ENCODE data around the gene DARS2. TPM values are rescaled to one million over a fixed set of nuclear protein-coding genes. Genes with fewer than 3 reads are reported as not detected.
A peak's percentile ranks its signal among the peaks of the same experiment; 100 is the strongest.

DARS2 gene
- total and polyA plus RNA-seq, 3 experiments from 2014 or later = 9.4 to 42.5 (median 39.4) TPM

DNA sequence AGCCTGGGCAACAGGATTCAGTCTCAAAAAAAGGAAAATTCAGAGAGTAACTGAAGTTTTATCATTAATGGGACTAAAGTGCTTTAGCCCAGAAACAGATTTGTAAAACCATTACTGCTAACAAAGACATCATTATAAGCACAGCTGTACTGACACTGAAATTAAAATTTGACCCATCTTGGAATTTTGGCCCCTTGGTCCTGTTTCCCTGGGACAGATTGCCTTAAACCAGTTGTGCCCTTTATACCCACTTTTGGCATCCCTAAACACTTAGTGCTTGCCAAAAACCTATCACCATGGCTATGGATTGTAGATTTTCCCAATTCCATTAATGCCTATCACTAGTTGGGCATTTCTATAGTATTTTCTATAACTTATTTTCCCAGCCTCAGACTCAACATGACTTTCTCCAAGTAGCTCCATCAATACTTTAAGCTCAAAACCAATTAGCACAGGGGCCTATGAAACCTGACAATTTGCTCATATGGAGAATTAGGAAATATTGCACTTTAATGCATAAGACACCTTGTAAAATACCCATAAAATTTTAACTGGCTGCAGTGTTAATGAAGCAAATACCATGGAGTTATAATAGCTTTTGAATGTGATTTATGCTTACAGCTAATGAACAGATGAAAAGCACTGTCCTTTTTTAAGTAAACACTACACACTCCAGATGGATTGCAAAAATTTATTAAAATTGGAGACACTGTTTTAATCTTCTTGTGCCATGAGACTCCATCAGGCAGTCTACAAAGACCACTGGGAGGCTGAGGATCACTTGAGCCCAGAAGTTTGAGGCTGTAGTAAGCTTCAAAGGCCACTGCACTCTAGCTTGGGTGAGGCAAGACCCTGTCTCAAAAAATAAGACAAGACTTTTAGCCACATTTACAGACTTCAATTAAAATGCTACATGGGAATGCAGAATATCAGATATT lies 39.0 kb downstream of the DARS2 start:
- peaks cover 4 to 73% (median 19%) of the 10 kb centered on the region in 3 donors for H3K36me3 Mint-ChIP-seq
- Histone ChIP-seq H3K27ac (ENCODE audit: low read depth, low read length) (no peak overlapping the region), H3K4me1 (ENCODE audit: insufficient read depth, low read length) (peaks cover 28% of the 10 kb centered on the region), H3K9me3 (ENCODE audit: low read length) (no peaks in the 10 kb centered on the region), H3K4me3 (ENCODE audit: low read length) (no peak overlapping the region), H3K36me3 (ENCODE audit: insufficient read depth, low read length) (peaks cover 40% of the 10 kb centered on the region), H3K27me3 (ENCODE audit: insufficient read depth, low read length, poor library complexity, severe bottlenecking) (no peaks in the 10 kb centered on the region)
- H3K4me3 Mint-ChIP-seq = peak overlapping the region; percentile 12 to 96 (median 38)
- H3K27me3 Mint-ChIP-seq = peaks cover 0 to 2% of the 10 kb centered on the region in 2 donors
- H3K27ac Mint-ChIP-seq = peak overlapping the region; percentile 9 to 96 (median 92)
- POLR2A ChIA-PET = interaction anchor here (0.5 kb wide), 1 partner anchor 8 kb away, joined by 3 read pairs; no protein-coding TSS in a partner anchor
- DNase-seq = no peak
- H3K4me1 Mint-ChIP-seq = peaks cover 41 to 56% (median 55%) of the 10 kb centered on the region in 3 donors
- H3K9me3 Mint-ChIP-seq = no peaks in the 10 kb centered on the region
- CTCF ChIA-PET = interaction anchor here (1.0 kb wide), 1 partner anchor 38 kb away, joined by 3 read pairs; no protein-coding TSS in a partner anchor

DNA sequence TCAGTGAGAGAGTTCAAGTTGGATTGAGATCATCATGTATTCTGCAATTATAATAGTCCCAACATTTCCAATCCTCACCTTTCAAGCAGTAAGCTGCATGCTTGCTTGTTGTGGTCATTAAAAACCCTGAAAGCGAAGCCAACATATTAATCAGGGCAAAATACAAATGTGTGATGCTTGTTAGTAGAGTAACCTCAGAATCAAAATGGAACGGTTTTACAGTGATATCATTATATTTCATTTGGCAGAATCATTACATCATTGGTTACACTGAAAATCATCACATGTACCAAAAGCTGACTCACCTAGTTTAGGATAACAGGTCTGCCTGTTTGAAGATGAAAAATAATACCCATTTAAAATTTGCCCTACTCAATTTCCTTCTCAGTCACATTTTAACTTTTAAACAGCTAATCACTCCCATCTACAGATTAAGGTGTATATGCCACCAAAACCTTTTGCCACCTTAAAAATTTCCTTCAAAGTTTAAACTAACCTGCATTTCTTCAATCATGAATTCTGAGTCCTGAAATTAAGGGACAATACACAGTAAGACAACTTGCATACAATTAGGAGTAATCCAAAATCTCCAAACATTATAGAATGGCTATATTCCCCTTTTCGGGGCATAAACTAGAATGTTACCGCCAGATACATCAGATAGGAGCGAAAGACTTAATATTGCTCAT lies 39.9 kb downstream of the DARS2 start:
- peaks cover 40% of the 10 kb centered on the region for H3K36me3 ChIP-seq (ENCODE audit: insufficient read depth, low read length)
- ChIA-PET CTCF (interaction anchor here (0.8 to 1.7 kb wide), 3 partner anchors 19 to 40 kb away, joined by 3 to 4 read pairs (median 3); partner anchors contain the start of genes CENPL and DARS2), POLR2A (interaction anchor here (0.6 kb wide), 1 partner anchor 160 kb away, joined by 3 read pairs; no protein-coding TSS in a partner anchor)
- H3K4me1 ChIP-seq (ENCODE audit: insufficient read depth, low read length) = peaks cover 35% of the 10 kb centered on the region
- H3K4me3 ChIP-seq (ENCODE audit: low read length) = no peak overlapping the region
- Mint-ChIP-seq H3K4me1 (peaks cover 49 to 64% (median 64%) of the 10 kb centered on the region in 3 donors), H3K27me3 (peaks cover 0 to 2% of the 10 kb centered on the region in 2 donors), H3K27ac (peak overlapping the region in 7 of 8 donors; percentile 9 to 96 (median 93)), H3K4me3 (peak overlapping the region; percentile 64 to 96 (median 92)), H3K9me3 (no peaks in the 10 kb centered on the region), H3K36me3 (peaks cover 4 to 73% (median 19%) of the 10 kb centered on the region in 3 donors)
- DNase-seq = no peak
- no peak overlapping the region for H3K27ac ChIP-seq (ENCODE audit: low read depth, low read length)
- H3K9me3 ChIP-seq (ENCODE audit: low read length) = no peaks in the 10 kb centered on the region
- no peaks in the 10 kb centered on the region for H3K27me3 ChIP-seq (ENCODE audit: insufficient read depth, low read length, poor library complexity, severe bottlenecking)

DNA sequence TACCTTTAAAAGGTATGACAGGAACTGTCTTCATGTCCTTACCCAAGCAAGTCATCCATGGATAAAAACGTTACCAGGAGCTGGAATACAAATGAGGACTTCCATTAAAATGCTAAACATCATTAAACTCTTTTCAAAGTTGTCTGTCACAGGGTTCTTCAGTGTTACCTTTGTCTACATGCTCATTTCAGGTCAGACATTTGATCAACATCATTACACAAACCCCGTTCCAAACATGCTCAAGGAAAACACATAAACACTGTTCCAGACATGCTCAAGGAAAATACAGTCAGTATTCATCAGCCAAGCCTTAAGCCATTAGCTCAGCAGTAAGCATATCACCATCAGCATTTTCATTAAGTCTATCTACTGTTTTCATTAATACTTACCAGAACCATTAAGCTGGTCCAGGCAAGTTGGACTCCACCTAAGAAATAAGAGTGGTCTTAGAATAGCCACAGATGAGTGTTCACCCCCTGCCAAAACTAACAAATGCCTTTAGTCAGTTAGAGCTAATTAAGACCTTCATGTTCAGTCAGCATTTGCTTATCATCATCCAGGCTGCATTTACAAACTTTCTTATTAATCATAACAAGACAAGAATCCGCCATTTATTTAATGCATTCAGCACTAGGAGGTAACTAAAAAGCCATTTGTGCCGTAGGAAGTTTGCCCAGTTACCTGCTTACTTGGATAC lies 41.1 kb downstream of the DARS2 start:
- Mint-ChIP-seq H3K9me3 (no peaks in the 10 kb centered on the region), H3K27me3 (peaks cover 0 to 2% of the 10 kb centered on the region in 2 donors), H3K27ac (peak overlapping the region; percentile 85 to 96 (median 94)), H3K4me3 (peak overlapping the region; percentile 83 to 96 (median 92)), H3K4me1 (peaks cover 60 to 77% (median 77%) of the 10 kb centered on the region in 3 donors), H3K36me3 (peaks cover 4 to 70% (median 23%) of the 10 kb centered on the region in 3 donors)
- Histone ChIP-seq H3K36me3 (ENCODE audit: insufficient read depth, low read length) (peaks cover 40% of the 10 kb centered on the region), H3K27ac (ENCODE audit: low read depth, low read length) (peak overlapping the region; percentile 91), H3K27me3 (ENCODE audit: insufficient read depth, low read length, poor library complexity, severe bottlenecking) (no peaks in the 10 kb centered on the region), H3K4me3 (ENCODE audit: low read length) (peak overlapping the region; percentile 88), H3K9me3 (ENCODE audit: low read length) (no peaks in the 10 kb centered on the region), H3K4me1 (ENCODE audit: insufficient read depth, low read length) (peaks cover 48% of the 10 kb centered on the region)
- ChIA-PET POLR2A (interaction anchor here (0.6 to 1.0 kb wide), 2 partner anchors 11 to 41 kb away, joined by 3 to 4 read pairs; partner anchors contain the start of genes CENPL and DARS2), CTCF (interaction anchor here (1.7 kb wide), 1 partner anchor 41 kb away, joined by 3 read pairs; the partner anchor contains the start of genes CENPL and DARS2)
- no peak for DNase-seq

GRCh38 chr1:173866413-173867115 lies 42.1 kb downstream of the DARS2 start:
- peaks cover 40% of the 10 kb centered on the region for H3K36me3 ChIP-seq (ENCODE audit: insufficient read depth, low read length)

DNA sequence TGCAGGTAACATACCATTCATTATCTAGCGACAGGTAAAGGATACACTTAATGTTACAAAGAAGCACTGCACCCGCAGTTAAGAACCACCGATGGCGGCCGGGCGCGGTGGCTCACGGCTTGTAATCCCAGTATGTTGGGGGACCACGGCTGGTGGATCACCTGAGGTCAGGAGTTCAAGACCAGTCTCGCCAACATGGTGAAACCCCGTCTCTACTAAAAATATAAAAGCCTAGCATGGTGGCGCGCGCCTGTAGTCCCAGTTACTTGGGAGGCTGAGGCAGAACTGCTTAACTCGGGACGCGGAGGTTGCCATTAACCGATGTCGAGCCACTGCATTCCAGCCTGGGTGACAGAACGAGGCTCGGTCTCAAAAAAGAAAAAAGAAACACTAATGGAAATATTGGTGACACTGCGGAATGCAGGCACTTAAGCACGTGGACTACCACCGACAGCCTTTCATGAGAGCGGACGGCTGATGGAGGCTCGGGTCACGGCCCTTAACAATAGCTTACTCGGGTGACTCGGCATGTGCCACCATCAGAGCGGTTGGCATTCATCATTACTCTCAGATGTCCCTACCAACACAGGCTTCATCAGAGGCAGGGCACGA lies 42.8 kb downstream of the DARS2 start:
- H3K4me1 Mint-ChIP-seq = peaks cover 68 to 86% (median 84%) of the 10 kb centered on the region in 3 donors
- CTCF ChIA-PET = interaction anchor here (1.9 kb wide), 1 partner anchor 16 kb away, joined by 4 read pairs; no protein-coding TSS in a partner anchor
- Histone ChIP-seq H3K9me3 (ENCODE audit: low read length) (no peaks in the 10 kb centered on the region), H3K27me3 (ENCODE audit: insufficient read depth, low read length, poor library complexity, severe bottlenecking) (no peaks in the 10 kb centered on the region), H3K4me3 (ENCODE audit: low read length) (peak overlapping the region; percentile 88), H3K4me1 (ENCODE audit: insufficient read depth, low read length) (peaks cover 61% of the 10 kb centered on the region), H3K36me3 (ENCODE audit: insufficient read depth, low read length) (peaks cover 40% of the 10 kb centered on the region), H3K27ac (ENCODE audit: low read depth, low read length) (peak overlapping the region; percentile 91)
- peak in 2 of 5 donors; percentile 19 to 37 for DNase-seq
- POLR2A ChIA-PET = interaction anchor here (1.0 to 2.5 kb wide), 5 partner anchors 23 to 390 kb away, joined by 4 to 17 read pairs (median 15); partner anchors contain the start of genes CENPL, DARS2, KLHL20 and PRDX6
- peaks cover 4 to 67% (median 26%) of the 10 kb centered on the region in 3 donors for H3K36me3 Mint-ChIP-seq
- peaks cover 0 to 2% of the 10 kb centered on the region in 2 donors for H3K27me3 Mint-ChIP-seq
- H3K4me3 Mint-ChIP-seq = peak overlapping the region; percentile 88 to 97 (median 95)
- H3K27ac Mint-ChIP-seq = peak overlapping the region; percentile 66 to 99 (median 94)
- H3K9me3 Mint-ChIP-seq = no peaks in the 10 kb centered on the region

More at GRCh38 chr1:173866413-173867115, 42.1 kb downstream of the DARS2 start:
- Mint-ChIP-seq H3K4me3 (peak overlapping the region; percentile 88 to 97 (median 95)), H3K9me3 (no peaks in the 10 kb centered on the region), H3K36me3 (peaks cover 4 to 71% (median 26%) of the 10 kb centered on the region in 3 donors), H3K27me3 (peaks cover 0 to 2% of the 10 kb centered on the region in 2 donors), H3K27ac (peak overlapping the region; percentile 66 to 99 (median 94)), H3K4me1 (peaks cover 68 to 87% (median 86%) of the 10 kb centered on the region in 3 donors)
- POLR2A ChIA-PET = interaction anchor here (0.6 to 1.0 kb wide), 3 partner anchors 12 to 875 kb away, joined by 3 to 4 read pairs (median 4); no protein-coding TSS in a partner anchor
- Histone ChIP-seq H3K4me1 (ENCODE audit: insufficient read depth, low read length) (peaks cover 58% of the 10 kb centered on the region), H3K27ac (ENCODE audit: low read depth, low read length) (peak overlapping the region; percentile 91), H3K9me3 (ENCODE audit: low read length) (no peaks in the 10 kb centered on the region), H3K27me3 (ENCODE audit: insufficient read depth, low read length, poor library complexity, severe bottlenecking) (no peaks in the 10 kb centered on the region), H3K4me3 (ENCODE audit: low read length) (peak overlapping the region; percentile 88)
- DNase-seq = no peak
- CTCF ChIA-PET = no interaction called here

DNA sequence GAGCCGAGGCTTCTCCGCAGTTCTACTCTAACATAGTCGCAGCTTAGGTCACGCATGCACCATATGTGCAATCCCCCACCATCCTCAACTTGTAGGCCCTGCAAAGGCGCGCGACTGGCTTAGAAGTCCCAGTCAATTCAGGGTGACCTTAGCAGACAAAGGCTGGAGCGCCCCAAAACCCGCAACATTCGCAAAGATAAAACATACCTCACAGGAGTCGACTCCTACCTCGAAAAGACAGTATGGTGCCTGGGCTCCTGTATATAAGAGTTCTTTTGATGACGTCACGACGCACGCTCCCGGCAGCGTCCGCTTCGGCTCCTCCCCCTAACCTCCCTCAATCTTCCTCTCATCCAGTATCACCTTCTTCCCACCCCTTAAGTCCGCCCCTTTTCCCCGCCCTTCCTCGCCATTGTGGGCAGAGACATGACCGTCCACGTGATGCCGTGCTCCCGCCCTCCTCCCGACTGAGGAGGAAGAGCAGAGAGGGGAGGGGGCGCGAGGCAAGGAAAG lies 43.3 kb downstream of the DARS2 start, which contains the start of gene GAS5:
Gene GAS5, minus strand, starts transcription at position 237 of the 513 bp plus-strand sequence.
- H3K4me1 Mint-ChIP-seq = peaks cover 70 to 85% (median 84%) of the 10 kb centered on the region in 3 donors

More for the DNA sequence above, 43.3 kb downstream of the DARS2 start, which contains the start of gene GAS5:
- H3K27me3 ChIP-seq (ENCODE audit: insufficient read depth, low read length, poor library complexity, severe bottlenecking) = no peaks in the 10 kb centered on the region
- H3K4me3 Mint-ChIP-seq = peak within 1 kb of the TSS; percentile 88 to 97 (median 95)
- H3K27me3 Mint-ChIP-seq = peaks cover 0 to 2% of the 10 kb centered on the region in 2 donors
- peak within 1 kb of the TSS; percentile 88 for H3K4me3 ChIP-seq (ENCODE audit: low read length)
- CTCF ChIA-PET = interaction anchor here (1.1 to 2.0 kb wide), 5 partner anchors 10 to 437 kb away, joined by 3 to 6 read pairs (median 4); no protein-coding TSS in a partner anchor
- peak; percentile 98 to 99 (median 98) for DNase-seq
- H3K36me3 Mint-ChIP-seq = peaks cover 4 to 65% (median 28%) of the 10 kb centered on the region in 3 donors
- H3K36me3 ChIP-seq (ENCODE audit: insufficient read depth, low read length) = peaks cover 40% of the 10 kb centered on the region
- no peaks in the 10 kb centered on the region for H3K9me3 ChIP-seq (ENCODE audit: low read length)
- H3K27ac Mint-ChIP-seq = peak within 1 kb of the TSS; percentile 90 to 99 (median 96)
- H3K9me3 Mint-ChIP-seq = no peaks in the 10 kb centered on the region
- POLR2A ChIA-PET = interaction anchor here (0.5 to 2.5 kb wide), 12 partner anchors 8 to 1155 kb away, joined by 3 to 17 read pairs (median 4); partner anchors contain the start of genes CENPL, DARS2, KLHL20 and MRPS14
- peak within 1 kb of the TSS; percentile 91 for H3K27ac ChIP-seq (ENCODE audit: low read depth, low read length)
- H3K4me1 ChIP-seq (ENCODE audit: insufficient read depth, low read length) = peaks cover 63% of the 10 kb centered on the region
